SK-N-SH (cell line): ENCODE results near the gene HINT1.

Experiments
- CTCF ChIP-seq: fragments of 200-600 bp; sonication (generic); IDR thresholded peaks from 2 replicates; pipeline ENCODE4 v1.6.1; 2017; ENCODE audit warnings: antibody characterized with exemption, mild to moderate bottlenecking, moderate library complexity
- EP300 ChIP-seq, 2 experiments: IDR thresholded peaks; 2 replicates each; pipeline versions ENCODE4 v1.4.0 to v1.6.1; 2012; ENCODE audit warnings: borderline replicate concordance in 1 of 2, low read depth in 1 of 2, low read length in 1 of 2
- GABPA ChIP-seq: IDR thresholded peaks from 2 replicates; pipeline ENCODE4 v1.4.0; 2012; ENCODE audit warnings: low read depth, mild to moderate bottlenecking
- MAX ChIP-seq: IDR thresholded peaks from 2 replicates; pipeline ENCODE4 v1.4.0; 2012; ENCODE audit warnings: low read depth
- PBX3 ChIP-seq: IDR thresholded peaks from 2 replicates; pipeline ENCODE4; 2012
- POLR2AphosphoS5 ChIP-seq: IDR thresholded peaks from 2 replicates; pipeline ENCODE4 v1.6.1; 2012; ENCODE audit warnings: low read depth, low read length
- RAD21 ChIP-seq: IDR thresholded peaks from 2 replicates; pipeline ENCODE4 v1.6.1; 2012; ENCODE audit warnings: mild to moderate bottlenecking, low read length
- REST ChIP-seq: IDR thresholded peaks from 2 replicates; pipeline ENCODE4 v1.6.1; 2012; ENCODE audit warnings: mild to moderate bottlenecking, low read depth, low read length, moderate library complexity
- RXRA ChIP-seq: IDR thresholded peaks from 2 replicates; pipeline ENCODE4 v1.4.0; 2012; ENCODE audit warnings: low read depth, mild to moderate bottlenecking, borderline replicate concordance
- SMC3 ChIP-seq: IDR thresholded peaks from 2 replicates; pipeline ENCODE4 v1.6.1; 2012; ENCODE audit warnings: low read depth, low read length, improper control_type of control experiment
- TEAD4 ChIP-seq: IDR thresholded peaks from 2 replicates; pipeline ENCODE4 v1.4.0; 2012; ENCODE audit warnings: mild to moderate bottlenecking, borderline replicate concordance; ENCODE audit not compliant: insufficient read depth
- YY1 ChIP-seq: IDR thresholded peaks from 2 replicates; pipeline ENCODE4 v1.4.0; 2012; ENCODE audit warnings: low read depth, mild to moderate bottlenecking
- ZBTB33 ChIP-seq: IDR thresholded peaks from 2 replicates; pipeline ENCODE4 v1.4.0; 2012; ENCODE audit warnings: low read depth, borderline replicate concordance

- TF ChIP-seq RAD21 (no peak), RXRA (no peak), EP300 (IDR thresholded peaks at IDR 0.05; ENCODE audit: borderline replicate concordance in 1 of 2, low read depth in 1 of 2, low read length in 1 of 2) (no peak), CTCF (no peak), PBX3 (no peak), POLR2AphosphoS5 (no peak), GABPA (no peak), MAX (no peak), REST (no peak), TEAD4 (no peak), SMC3 (no peak), YY1 (no peak), ZBTB33 (no peak)
Observed at GRCh38 chr5:131198625-131199024, 33.6 kb upstream of the HINT1 start.
